ENCODE measurements around the gene ERBB3.

DNA sequence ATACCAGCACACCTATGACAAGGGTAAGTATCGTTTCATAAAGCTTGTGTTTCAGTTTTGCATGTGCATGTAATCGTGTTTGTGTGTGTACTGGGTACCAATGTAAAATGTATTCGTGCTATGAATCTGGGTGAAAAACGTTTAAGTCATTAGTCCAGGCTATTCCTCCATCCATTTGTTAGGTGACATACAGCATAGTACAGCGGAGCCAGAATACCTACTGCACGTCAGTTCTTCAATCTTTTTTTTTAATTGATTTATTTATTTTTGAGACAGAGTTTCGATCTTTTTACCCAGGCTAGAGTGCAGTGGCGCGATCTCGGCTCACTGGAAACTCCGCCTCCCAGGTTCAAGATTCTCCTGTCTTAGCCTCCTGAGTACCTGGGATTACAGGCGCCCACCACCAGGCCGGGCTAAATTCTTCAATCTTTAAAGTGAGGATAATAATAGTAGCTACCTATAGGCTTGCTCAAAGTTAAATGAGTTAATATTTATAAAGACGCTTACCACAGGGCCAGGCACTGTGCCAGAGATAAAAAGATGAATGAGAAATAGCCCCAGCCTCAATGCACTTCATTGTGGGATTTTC lies 38.9 kb upstream of the ERBB3 start:
- TF ChIP-seq TARDBP (IDR thresholded peaks at IDR 0.05) (no peak), HDGF (IDR thresholded peaks at IDR 0.05; ENCODE audit: borderline replicate concordance) (no peak), FOXM1 (IDR thresholded peaks at IDR 0.05; ENCODE audit: borderline replicate concordance) (no peak), ELF4 (IDR thresholded peaks at IDR 0.05) (no peak), FOXK2 (IDR thresholded peaks at IDR 0.05) (no peak), BHLHE40 (IDR thresholded peaks at IDR 0.05; ENCODE audit: borderline replicate concordance) (no peak), NFRKB (IDR thresholded peaks at IDR 0.05) (no peak), SP1 (IDR thresholded peaks at IDR 0.05) (no peak), FOXA1 (IDR thresholded peaks at IDR 0.05) (no peak), SUZ12 (IDR thresholded peaks at IDR 0.05) (no peak), ZNF384 (IDR thresholded peaks at IDR 0.05) (no peak)
- TF ChIP-seq, protein P1, sequence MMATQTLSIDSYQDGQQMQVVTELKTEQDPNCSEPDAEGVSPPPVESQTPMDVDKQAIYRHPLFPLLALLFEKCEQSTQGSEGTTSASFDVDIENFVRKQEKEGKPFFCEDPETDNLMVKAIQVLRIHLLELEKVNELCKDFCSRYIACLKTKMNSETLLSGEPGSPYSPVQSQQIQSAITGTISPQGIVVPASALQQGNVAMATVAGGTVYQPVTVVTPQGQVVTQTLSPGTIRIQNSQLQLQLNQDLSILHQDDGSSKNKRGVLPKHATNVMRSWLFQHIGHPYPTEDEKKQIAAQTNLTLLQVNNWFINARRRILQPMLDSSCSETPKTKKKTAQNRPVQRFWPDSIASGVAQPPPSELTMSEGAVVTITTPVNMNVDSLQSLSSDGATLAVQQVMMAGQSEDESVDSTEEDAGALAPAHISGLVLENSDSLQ (IDR thresholded peaks at IDR 0.05): no peak

All from HEK293T (cell line).